Measurements from ENCODE around the gene HRH4. TPM values are rescaled to one million over a fixed set of nuclear protein-coding genes. Genes with fewer than 3 reads are reported as not detected.

HRH4 gene
- total and polyA plus RNA-seq, 10 of the 15 experiments (the other 5 are each of a cell fraction or from before 2014, with no cell fraction given) = not detected

GRCh38 chr18:24447961-24448360, 12.5 kb upstream of the HRH4 start:
- Histone ChIP-seq H3K27ac (ENCODE audit: control insufficient read depth, insufficient read depth) (no peak overlapping the region), H3K79me2 (ENCODE audit: control insufficient read depth, insufficient read depth, low read length) (no peaks in the 10 kb centered on the region), H3K4me1 (ENCODE audit: control insufficient read depth, insufficient read depth, low read length) (peaks cover 14% of the 10 kb centered on the region), H3K4me2 (ENCODE audit: control insufficient read depth, insufficient read depth) (no peak overlapping the region), H3K9ac (ENCODE audit: control insufficient read depth, insufficient read depth, low read length) (no peak overlapping the region), H4K20me1 (ENCODE audit: control insufficient read depth, insufficient read depth) (no peaks in the 10 kb centered on the region), H3K4me3 (no peak overlapping the region), H3K9me3 (replicated peaks; ENCODE audit: control insufficient read depth, insufficient read depth, low read length) (no peaks in the 10 kb centered on the region), H3K27me3 (replicated peaks in 1 of 2; ENCODE audit: control insufficient read depth in 2 of 2, insufficient read depth in 2 of 2, low read length in 1 of 2) (no peaks in the 10 kb centered on the region), H3K36me3 (ENCODE audit: control insufficient read depth in 2 of 2, insufficient read depth in 2 of 2, low read length in 1 of 2) (no peaks in the 10 kb centered on the region), H2AFZ (ENCODE audit: control insufficient read depth, low read depth, low read length) (no peak overlapping the region)
- DNase-seq (ENCODE audit: low read depth, low spot score) (no peak), ATAC-seq (no peak), FAIRE-seq (no peak)
- ChIA-PET CTCF (interaction anchor here (1.4 to 1.7 kb wide), 2 partner anchors 42 to 87 kb away, joined by 4 to 12 read pairs; no protein-coding TSS in a partner anchor), SMC1A (ENCODE audit: uncharacterized antibody, unreplicated experiment) (interaction anchor here (1.1 to 1.4 kb wide), 2 partner anchors 12 to 45 kb away, joined by 3 read pairs; partner anchors contain the start of gene HRH4), POLR2A (no interaction called here), RAD21 (ENCODE audit: unreplicated experiment) (interaction anchor here (1.2 kb wide), 1 partner anchor 1936 kb away, joined by 3 read pairs; no protein-coding TSS in a partner anchor)
- WGBS (ENCODE audit: insufficient coverage, insufficient replicate concordance, low lambda C conversion rate, missing lambda C conversion rate) = 43% methylated on average over 1 of the region's 1 CpG
- TF ChIP-seq ZNF207 (IDR thresholded peaks at IDR 0.05; ENCODE audit: borderline replicate concordance) (no peak), NFXL1 (IDR thresholded peaks at IDR 0.05; ENCODE audit: borderline replicate concordance) (no peak), RB1 (IDR thresholded peaks at IDR 0.05; ENCODE audit: borderline replicate concordance) (no peak), TAF1 (IDR thresholded peaks at IDR 0.05; ENCODE audit: borderline replicate concordance, low read depth, low read length) (no peak), HDAC2 (IDR thresholded peaks at IDR 0.05) (no peak), ZNF217 (IDR thresholded peaks at IDR 0.05) (no peak)
- intact Hi-C loops (cut with micrococcal nuclease; ENCODE audit: unreplicated experiment) = no loop called here
- in situ Hi-C loops (cut with MboI) = no loop called here
- no TSS peak for BruUV-seq (replicated peaks)

- no peak overlapping the region for H3K9ac ChIP-seq (ENCODE audit: control insufficient read depth, insufficient read depth, low read length)
- ATAC-seq = peak; percentile 35; the same call in 2 of the 3 replicates
- ChIA-PET RAD21 (ENCODE audit: unreplicated experiment) (no interaction called here), SMC1A (ENCODE audit: uncharacterized antibody, unreplicated experiment) (no interaction called here), POLR2A (no interaction called here), CTCF (no interaction called here)
- H3K4me2 ChIP-seq (ENCODE audit: control insufficient read depth, insufficient read depth) = no peak overlapping the region
- H4K20me1 ChIP-seq (ENCODE audit: control insufficient read depth, insufficient read depth) = no peaks in the 10 kb centered on the region
- in situ Hi-C loops (cut with MboI) (no loop called here), intact Hi-C loops (cut with micrococcal nuclease; ENCODE audit: unreplicated experiment) (no loop called here)
- no peaks in the 10 kb centered on the region for H3K79me2 ChIP-seq (ENCODE audit: control insufficient read depth, insufficient read depth, low read length)
- 0 out of 2 replicates have a peak, but pooled peaks have one; percentile 33 for TF ChIP-seq BCL11A (IDR thresholded peaks at IDR 0.05; ENCODE audit: low read depth, low read length)
- TF ChIP-seq MEF2A (IDR thresholded peaks at IDR 0.05; ENCODE audit: insufficient read depth, low read depth, low read length) = peak; percentile 63; the same call in 1 of the 2 replicates
- TF ChIP-seq CHD4 (IDR thresholded peaks at IDR 0.05) = no peak
- peak; percentile 49; the same call in 1 of the 2 replicates for TF ChIP-seq JUNB (IDR thresholded peaks at IDR 0.05)
- peak; percentile 45; the same call in 1 of the 2 replicates for TF ChIP-seq ATF2 (IDR thresholded peaks at IDR 0.05; ENCODE audit: low read length)
- no peaks in the 10 kb centered on the region for H3K36me3 ChIP-seq (ENCODE audit: control insufficient read depth in 2 of 2, insufficient read depth in 2 of 2, low read length in 1 of 2)
- no peak for DNase-seq (ENCODE audit: low read depth, low spot score)
- no TSS peak for BruUV-seq (replicated peaks)
- H3K27me3 ChIP-seq (replicated peaks in 1 of 2; ENCODE audit: control insufficient read depth in 2 of 2, insufficient read depth in 2 of 2, low read length in 1 of 2) = no peaks in the 10 kb centered on the region
- H3K9me3 ChIP-seq (replicated peaks; ENCODE audit: control insufficient read depth, insufficient read depth, low read length) = no peaks in the 10 kb centered on the region
- H3K4me1 ChIP-seq (ENCODE audit: control insufficient read depth, insufficient read depth, low read length) = 0 out of 2 replicates have a peak, but pooled peaks cover 4% of the 10 kb centered on the region
- H2AFZ ChIP-seq (ENCODE audit: control insufficient read depth, low read depth, low read length) = no peak overlapping the region
- no peak overlapping the region for H3K4me3 ChIP-seq
- 12% methylated on average over 4 of the region's 4 CpGs for WGBS (ENCODE audit: insufficient coverage, insufficient replicate concordance, low lambda C conversion rate, missing lambda C conversion rate)
- peak; percentile 68 for FAIRE-seq
- H3K27ac ChIP-seq (ENCODE audit: control insufficient read depth, insufficient read depth) = no peak overlapping the region
These were observed 3.9 kb upstream of the HRH4 start for GRCh38 chr18:24456549-24456948.

Data from GM12878 (cell line).